Ovary (tissue), 10 donors: Measurements from ENCODE around the gene EN2. TPM values are rescaled to one million over a fixed set of nuclear protein-coding genes. Genes with fewer than 3 reads are reported as not detected.

ENCODE experiments used
- DNase-seq, 5 donors: peaks; one replicate each; pipeline ENCODE4 v3.0.0-alpha.2; 2019 to 2020
- H3K27ac ChIP-seq, 2 donors: fragments of 200-600 bp; one replicate each; pipeline versions ENCODE4 v1.5.1 to v1.8.0; 2019 to 2022
- H3K27me3 ChIP-seq: fragments of 200-600 bp; one replicate; pipeline ENCODE4 v1.8.0; 2022
- H3K36me3 ChIP-seq: fragments of 200-600 bp; sonication (generic); one replicate; pipeline ENCODE4 v1.5.1; 2019
- H3K4me1 ChIP-seq: one replicate; pipeline ENCODE4 v1.8.1; 2013; ENCODE audit warnings: mild to moderate bottlenecking, moderate library complexity; ENCODE audit not compliant: insufficient read depth
- H3K4me3 ChIP-seq: fragments of 200-600 bp; sonication (generic); one replicate; pipeline ENCODE4 v1.5.1; 2017
- H3K9me3 ChIP-seq, 2 donors: fragments of 200-600 bp in 1 of 2; sonication (generic) in 1 of 2; one replicate each; pipeline versions ENCODE4 v1.5.1 to v1.8.1; 2013 to 2019; ENCODE audit warnings: mild to moderate bottlenecking in 1 of 2, moderate library complexity in 1 of 2
- CTCF ChIP-seq, 3 donors: fragments of 450-650 bp in 2 of 3; fragments of 200-600 bp in 1 of 3; IDR thresholded peaks; one replicate each; pipeline versions ENCODE4 v1.5.1 to v1.8.0; 2016 to 2022; ENCODE audit warnings: antibody characterized with exemption in 3 of 3, mild to moderate bottlenecking in 1 of 3
- EP300 ChIP-seq: sonication (generic); formaldehyde crosslinking; IDR thresholded peaks from one replicate; pipeline ENCODE4 v1.6.1; 2017; ENCODE audit warnings: antibody characterized with exemption
- POLR2A ChIP-seq: fragments of 450-650 bp; IDR thresholded peaks from one replicate; pipeline ENCODE4 v1.6.1; 2017; ENCODE audit warnings: antibody characterized with exemption, mild to moderate bottlenecking, moderate library complexity
- whole genome bisulfite sequencing, 3 donors: extraction: QIAGEN DNeasy Blood & Tissue Kit in 1 of 3; methylation state at CpG; one replicate each; pipeline versions ENCODE4 v1.1.5 to v1.1.7; 2013 to 2017; 5-methylcytosine and 5-hydroxymethylcytosine counted together
- intact Hi-C, 4 donors: fragments of 100-400 bp; cut with DNase I; formaldehyde crosslinking; loops; one replicate each; pipeline versions ENCODE4 v1.11.0 to v1.15.1; 2022 to 2023
- long read RNA-seq, 3 donors: library from polyadenylated mRNA in 2 of 3; unstranded in 2 of 3; transcript quantifications; one replicate each; pipeline ENCODE4 v2.0.0 and lab custom pipeline, GENCODE V29; 2021 to 2026
- polyA plus RNA-seq, 2 donors: library from polyadenylated mRNA; stranded (reverse); fragments of 200-250 nt in 1 of 2; fragments of 350-450 nt in 1 of 2; fragmentation: Illumina TruSeq in 1 of 2; extraction: RNeasy Lipid Tissue Mini Kit (QIAGEN cat#74804) in 1 of 2; gene quantifications; one replicate each; pipeline ENCODE4 v1.2.3, GENCODE V29; 2013 to 2014
- total RNA-seq, 7 donors: library from RNA; depleted of rRNA in 2 of 7; stranded (reverse); fragments of >200 nt in 2 of 7; fragmentation: NEBNext Ultra II Directional in 3 of 7; extraction: Animal tissue kit (Norgen Biotek cat#: 25700) in 3 of 7; gene quantifications; one replicate each; pipeline versions ENCODE4 v1.1.0 to v1.2.4, GENCODE V29; 2016 to 2023
- donor health status: DM: no; HTN: no; CAD: no; lungs with moderate emphysema.
- donor health status: DM: no; HTN: no; CAD: no.
- donor health status: Bipolar disorder and iron deficiency.
- donor health status: DM: yes; HTN: yes; CAD: no.
- donor health status: DM: no; HTN: no; CAD: no.
- donor health status: DM: yes; HTN: yes; CAD: no.

Gene EN2
- 1 to 10 TPM in 3 of 7 donors, under 1 TPM in 3, not detected in 1; 0.57 to 1.8 (median 1.2) TPM for total RNA-seq
- polyA plus RNA-seq, result under 1 TPM; 0.15 to 0.35 TPM
- long read RNA-seq, donor 1, partial matches to known transcripts, result 0 of 1 reads
- long read RNA-seq, donor 1, other reads (novel, unspliced or antisense), result 1 of 1 reads
- long read RNA-seq, donor 2, result 0 reads
- long read RNA-seq, donor 3, partial matches to known transcripts, result 0 of 2 reads
- long read RNA-seq, donor 3, other reads (novel, unspliced or antisense), result 0 of 2 reads

GRCh38 chr7:155458111-155458877, at the start of gene EN2:
EN2 (plus strand) TSS chr7:155458129; CDS start chr7:155458378, 249 bp downstream.
- TF ChIP-seq EP300 (no peak), CTCF (IDR thresholded peaks at IDR 0.05) (no peak)
- Histone ChIP-seq H3K4me1 (peaks cover 4% of the 10 kb centered on the region), H3K9me3 (no peaks in the 10 kb centered on the region), H3K36me3 (no peaks in the 10 kb centered on the region), H3K27me3 (no peaks in the 10 kb centered on the region), H3K4me3 (peak within 1 kb of the TSS; percentile 47), H3K27ac (peak within 1 kb of the TSS; percentile 24 to 64)
- DNase-seq, result peak in 4 of 5 donors; percentile 30 to 58 (median 48)
- 1 to 2% (median 1%) methylated on average over 49 to 105 of the region's 105 CpGs for WGBS, 3 donors
- intact Hi-C loops, result loop anchor here in 1 of 4 donors (10.0 kb wide), 1 partner anchor 163 kb away; the partner anchor contains the start of gene INSIG1

GRCh38 chr7:155408651-155409586, 49.0 kb upstream of the EN2 start:
- WGBS, 3 donors, result 23 to 36% (median 28%) methylated on average over 29 to 38 of the region's 38 CpGs
- DNase-seq, result no peak
- TF ChIP-seq CTCF (IDR thresholded peaks at IDR 0.05), result no peak
- Histone ChIP-seq H3K4me1 (no peaks in the 10 kb centered on the region), H3K27me3 (no peaks in the 10 kb centered on the region), H3K4me3 (no peak overlapping the region), H3K27ac (no peak overlapping the region), H3K36me3 (no peaks in the 10 kb centered on the region), H3K9me3 (no peaks in the 10 kb centered on the region)
- intact Hi-C loops, result no loop called here

- TF ChIP-seq CTCF (IDR thresholded peaks at IDR 0.05) (no peak), POLR2A (no peak), EP300 (no peak)
- Histone ChIP-seq H3K27me3 (no peaks in the 10 kb centered on the region), H3K27ac (no peak overlapping the region), H3K36me3 (no peaks in the 10 kb centered on the region), H3K4me1 (no peaks in the 10 kb centered on the region), H3K4me3 (no peak overlapping the region), H3K9me3 (no peaks in the 10 kb centered on the region)
- no peak for DNase-seq
- WGBS, 3 donors, result 85 to 92% (median 87%) methylated on average over 15 of the region's 15 CpGs
- intact Hi-C loops, result no loop called here
Observed at GRCh38 chr7:155409980-155410379, 47.9 kb upstream of the EN2 start.

GRCh38 chr7:155410431-155410830, 47.5 kb upstream of the EN2 start:
- WGBS, 3 donors, result 68 to 71% (median 71%) methylated on average over 6 of the region's 6 CpGs
- no peaks in the 10 kb centered on the region for H3K27me3 ChIP-seq
- TF ChIP-seq CTCF (IDR thresholded peaks at IDR 0.05) (no peak), POLR2A (no peak), EP300 (no peak)

More at GRCh38 chr7:155410431-155410830, 47.5 kb upstream of the EN2 start:
- Histone ChIP-seq H3K4me3 (no peak overlapping the region), H3K4me1 (no peaks in the 10 kb centered on the region), H3K27ac (no peak overlapping the region), H3K36me3 (no peaks in the 10 kb centered on the region), H3K9me3 (no peaks in the 10 kb centered on the region)
- intact Hi-C loops, result no loop called here
- no peak for DNase-seq
